OCI-LY1 (cell line): ENCODE data around the gene PARD3B.

Experiments
- EZH2 ChIP-seq: fragments of 200-600 bp; sonication (generic), shearing (Covaris generic); IDR thresholded peaks from 2 replicates; pipeline ENCODE4 v1.8.0; 2017; ENCODE audit warnings: borderline replicate concordance, mixed run types, mild to moderate bottlenecking, antibody characterized with exemption, low read length, moderate library complexity, mixed read lengths
- TF ChIP-seq, protein P1 (sequence below): fragments of 200-600 bp; sonication (generic), shearing (Covaris generic); IDR thresholded peaks from 2 replicates; pipeline ENCODE4 v1.5.1; 2017; ENCODE audit warnings: mild to moderate bottlenecking, antibody characterized with exemption, low read length, moderate library complexity, mixed read lengths

DNA sequence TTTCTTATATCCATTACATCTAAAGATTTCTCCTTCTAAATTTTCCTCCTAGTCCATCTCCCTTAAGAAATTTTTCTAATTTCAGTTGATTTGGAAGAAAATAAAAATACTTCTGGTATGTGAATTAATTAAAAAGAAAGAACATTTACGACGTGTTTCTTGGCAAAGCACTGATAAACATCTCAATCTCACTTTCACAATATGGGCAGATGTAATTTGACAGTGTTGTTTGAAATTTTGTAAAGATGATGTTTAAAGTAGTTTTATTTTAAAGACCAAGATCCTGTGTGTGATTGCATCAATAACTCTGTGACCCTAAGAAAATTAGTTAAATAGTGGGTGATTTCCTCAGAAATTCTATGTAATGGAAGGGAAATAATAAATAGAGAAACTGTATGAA lies 510.0 kb downstream of the PARD3B start:
- TF ChIP-seq EZH2 = no peak
- TF ChIP-seq, protein P1, sequence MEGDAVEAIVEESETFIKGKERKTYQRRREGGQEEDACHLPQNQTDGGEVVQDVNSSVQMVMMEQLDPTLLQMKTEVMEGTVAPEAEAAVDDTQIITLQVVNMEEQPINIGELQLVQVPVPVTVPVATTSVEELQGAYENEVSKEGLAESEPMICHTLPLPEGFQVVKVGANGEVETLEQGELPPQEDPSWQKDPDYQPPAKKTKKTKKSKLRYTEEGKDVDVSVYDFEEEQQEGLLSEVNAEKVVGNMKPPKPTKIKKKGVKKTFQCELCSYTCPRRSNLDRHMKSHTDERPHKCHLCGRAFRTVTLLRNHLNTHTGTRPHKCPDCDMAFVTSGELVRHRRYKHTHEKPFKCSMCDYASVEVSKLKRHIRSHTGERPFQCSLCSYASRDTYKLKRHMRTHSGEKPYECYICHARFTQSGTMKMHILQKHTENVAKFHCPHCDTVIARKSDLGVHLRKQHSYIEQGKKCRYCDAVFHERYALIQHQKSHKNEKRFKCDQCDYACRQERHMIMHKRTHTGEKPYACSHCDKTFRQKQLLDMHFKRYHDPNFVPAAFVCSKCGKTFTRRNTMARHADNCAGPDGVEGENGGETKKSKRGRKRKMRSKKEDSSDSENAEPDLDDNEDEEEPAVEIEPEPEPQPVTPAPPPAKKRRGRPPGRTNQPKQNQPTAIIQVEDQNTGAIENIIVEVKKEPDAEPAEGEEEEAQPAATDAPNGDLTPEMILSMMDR = no peak
